GM13977 (cell line): ENCODE results near the gene SCAMP4.
"Not testable (repeated sequence)": the region's sequence is repeated elsewhere in the genome, so short reads cannot be mapped to it uniquely, and the experiment has no call there.

Experiments used
- DNase-seq: peaks from one replicate; pipeline ENCODE4 v3.0.0; 2012; ENCODE audit warnings: low spot score
- CTCF ChIP-seq: IDR thresholded peaks from 2 replicates; pipeline ENCODE4 v1.5.1; 2012; ENCODE audit warnings: mild to moderate bottlenecking, control low read depth; ENCODE audit not compliant: insufficient read depth; ENCODE audit errors: extremely low read depth, missing control alignments
- in situ Hi-C: fragments of 300-500 bp; cut with MboI; formaldehyde crosslinking; loops from one replicate; pipeline ENCODE4 v1.12.0; 2022; ENCODE audit warnings: low sequenced_read_pairs, low pct_unique_long_range_greater_than_20kb, mixed read lengths, inconsistent platforms; ENCODE audit not compliant: unreplicated experiment

Gene SCAMP4

GRCh38 chr19:1875646-1876495 lies 29.3 kb upstream of the SCAMP4 start:
- no peak for TF ChIP-seq CTCF
- in situ Hi-C loops: no loop called here
- peak; percentile 95 for DNase-seq

- in situ Hi-C loops, DNase-seq: not testable (repeated sequence)
Observed at GRCh38 chr19:1876496-1877279, 28.5 kb upstream of the SCAMP4 start.

- DNase-seq, in situ Hi-C loops: not testable (repeated sequence)
Observed at GRCh38 chr19:1877280-1877660, 27.9 kb upstream of the SCAMP4 start.

- in situ Hi-C loops, DNase-seq: not testable (repeated sequence)
Observed at GRCh38 chr19:1878583-1878982, 26.6 kb upstream of the SCAMP4 start.

GRCh38 chr19:1879982-1880381 lies 25.2 kb upstream of the SCAMP4 start:
- DNase-seq, in situ Hi-C loops: not testable (repeated sequence)

- TF ChIP-seq CTCF: no peak
- in situ Hi-C loops: no loop called here
- no peak for DNase-seq
Observed at GRCh38 chr19:1880611-1881392, 24.4 kb upstream of the SCAMP4 start.

- in situ Hi-C loops: not testable (repeated sequence)
Observed at GRCh38 chr19:1881393-1882088, 23.7 kb upstream of the SCAMP4 start.

GRCh38 chr19:1882089-1882785 lies 23.0 kb upstream of the SCAMP4 start:
- no peak for TF ChIP-seq CTCF
- in situ Hi-C loops: no loop called here
- no peak for DNase-seq

More at GRCh38 chr19:1881393-1882088, 23.7 kb upstream of the SCAMP4 start:
- DNase-seq: not testable (repeated sequence)
